GM12892 (cell line): Measurements from ENCODE around the gene UBQLN4.

Source experiments
- DNase-seq: peaks from one replicate; pipeline ENCODE4 v3.0.0; 2011; ENCODE audit not compliant: insufficient read length
- FAIRE-seq: peaks from 2 replicates; lab custom pipeline; 2011; peaks lifted over from hg19 to GRCh38; lab: Jason Lieb, UNC
- POLR2A ChIP-seq: IDR thresholded peaks from 2 replicates; pipeline ENCODE4 v1.6.1; 2011; ENCODE audit warnings: low read depth, low read length, control low read depth
- POLR2AphosphoS5 ChIP-seq: IDR thresholded peaks from 2 replicates; pipeline ENCODE4 v1.6.1; 2011; ENCODE audit warnings: low read depth, low read length, control low read depth
- TAF1 ChIP-seq: IDR thresholded peaks from 2 replicates; pipeline ENCODE4 v1.6.1; 2011; ENCODE audit warnings: low read depth, mild to moderate bottlenecking, control low read depth, low read length, borderline replicate concordance

Gene UBQLN4

GRCh38 chr1:156091610-156092009 is 38.0 kb upstream of the UBQLN4 start:
- FAIRE-seq: no peak
- no peak for DNase-seq
- no peak for TF ChIP-seq TAF1
- no peak for TF ChIP-seq POLR2A
- no peak for TF ChIP-seq POLR2AphosphoS5

GRCh38 chr1:156090840-156091188 is 37.2 kb upstream of the UBQLN4 start:
- no peak for TF ChIP-seq POLR2AphosphoS5
- no peak for TF ChIP-seq POLR2A
- no peak for TF ChIP-seq TAF1
- DNase-seq (peak; percentile 80), FAIRE-seq (peak; percentile 84)

GRCh38 chr1:156090138-156090839 is 36.7 kb upstream of the UBQLN4 start:
- FAIRE-seq: no peak
- TF ChIP-seq POLR2A: no peak
- no peak for TF ChIP-seq TAF1
- TF ChIP-seq POLR2AphosphoS5: no peak
- DNase-seq: no peak

GRCh38 chr1:156089704-156090103 is 36.1 kb upstream of the UBQLN4 start:
- FAIRE-seq (no peak), DNase-seq (no peak)
- no peak for TF ChIP-seq POLR2AphosphoS5
- no peak for TF ChIP-seq TAF1
- no peak for TF ChIP-seq POLR2A

- TF ChIP-seq POLR2A (no peak), POLR2AphosphoS5 (no peak), TAF1 (no peak)
- FAIRE-seq: no peak
Observed at GRCh38 chr1:156086256-156086662, 32.7 kb upstream of the UBQLN4 start.

GRCh38 chr1:156083800-156084790 is 30.5 kb upstream of the UBQLN4 start:
- DNase-seq (no peak), FAIRE-seq (no peak)
- TF ChIP-seq POLR2A (no peak), POLR2AphosphoS5 (no peak), TAF1 (no peak)

More at GRCh38 chr1:156086256-156086662, 32.7 kb upstream of the UBQLN4 start:
- no peak for DNase-seq

DNA sequence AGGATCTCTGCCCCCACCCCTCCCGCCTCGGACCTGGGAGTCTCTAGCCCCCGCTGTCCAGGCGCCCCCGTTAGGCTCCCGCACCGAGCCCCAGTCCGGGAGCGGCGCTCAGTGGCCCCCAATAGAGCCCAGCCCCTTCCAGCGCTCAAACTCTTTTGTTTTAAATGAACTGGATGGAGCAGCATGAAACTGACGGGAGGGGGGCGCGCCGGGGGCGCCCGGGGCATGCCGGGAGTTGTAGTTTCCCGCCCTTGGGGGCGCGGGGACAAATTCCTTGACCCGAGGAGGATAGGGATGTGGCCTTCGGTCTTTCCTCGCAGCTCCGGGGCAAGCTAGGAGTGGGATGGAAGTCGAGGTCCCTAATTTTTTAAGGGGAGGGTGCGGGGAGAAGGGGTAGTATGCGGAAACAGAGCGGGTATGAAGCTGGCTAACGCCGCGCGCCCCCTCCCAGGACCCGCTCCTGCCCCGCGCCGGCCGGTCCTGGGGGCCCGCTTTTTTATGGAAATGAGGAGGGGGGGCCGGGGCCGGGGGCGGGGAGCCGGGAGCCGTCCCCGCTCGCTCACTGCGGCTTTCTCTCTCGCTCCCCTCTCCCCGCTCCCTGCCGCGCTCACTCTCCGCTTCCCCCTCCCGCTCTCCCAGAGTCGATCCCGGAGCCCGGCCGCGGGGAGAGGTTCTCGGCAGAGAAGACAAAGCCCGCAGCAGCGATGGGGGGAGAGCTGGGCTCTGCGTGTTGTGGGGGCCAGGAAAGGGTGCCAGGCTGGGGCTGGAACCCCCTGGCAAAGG is 28.9 kb upstream of the UBQLN4 start, which contains the start of gene MEX3A:
Gene MEX3A (minus strand): TSS at position 157 of the 783 bp plus-strand sequence. CDS start 467 bp downstream, outside the sequence.
- no peak for TF ChIP-seq POLR2A
- TF ChIP-seq POLR2AphosphoS5: no peak
- TF ChIP-seq TAF1: no peak
- FAIRE-seq: peak; percentile 70
- DNase-seq: peak; percentile 84

GRCh38 chr1:156081917-156082308 is 28.3 kb upstream of the UBQLN4 start:
- FAIRE-seq: no peak
- no peak for TF ChIP-seq POLR2AphosphoS5
- no peak for DNase-seq

- TF ChIP-seq POLR2AphosphoS5 (no peak), POLR2A (no peak), TAF1 (no peak)
- DNase-seq (no peak), FAIRE-seq (no peak)
Observed at GRCh38 chr1:156081180-156081916, 27.8 kb upstream of the UBQLN4 start.

- no peak for TF ChIP-seq POLR2AphosphoS5
- TF ChIP-seq TAF1: no peak
- TF ChIP-seq POLR2A: no peak
- DNase-seq (no peak), FAIRE-seq (no peak)
Observed at GRCh38 chr1:156080863-156081179, 27.2 kb upstream of the UBQLN4 start.
